Measurements from ENCODE around the gene ANKRD10.

The ANKRD10 gene

GRCh38 chr13:110914331-110915056, 375 bp downstream of the ANKRD10 start:
- DNase-seq: peak; percentile 65

GRCh38 chr13:110914081-110914330, 863 bp downstream of the ANKRD10 start:
- no peak for DNase-seq

- DNase-seq: peak; percentile 30
Measured at GRCh38 chr13:110913322-110914080, 1.4 kb downstream of the ANKRD10 start.

GRCh38 chr13:110912651-110913051, 2.2 kb downstream of the ANKRD10 start:
- DNase-seq: no peak

- no peak for DNase-seq
Measured at GRCh38 chr13:110911880-110912279, 3.0 kb downstream of the ANKRD10 start.

GRCh38 chr13:110910013-110910890, 4.6 kb downstream of the ANKRD10 start:
- no peak for DNase-seq

- DNase-seq: no peak
Measured at GRCh38 chr13:110907951-110908898, 6.6 kb downstream of the ANKRD10 start.

GRCh38 chr13:110907301-110907700, 7.6 kb downstream of the ANKRD10 start:
- no peak for DNase-seq

- DNase-seq: no peak
Measured at GRCh38 chr13:110904748-110905147, 10.1 kb downstream of the ANKRD10 start.

GRCh38 chr13:110902370-110902769, 12.5 kb downstream of the ANKRD10 start:
- no peak for DNase-seq

- DNase-seq: no peak
Measured at GRCh38 chr13:110897521-110897920, 17.3 kb downstream of the ANKRD10 start.

GRCh38 chr13:110897014-110897413, 17.9 kb downstream of the ANKRD10 start:
- no peak for DNase-seq

- DNase-seq: no peak
Measured at GRCh38 chr13:110894086-110894485, 20.8 kb downstream of the ANKRD10 start.

GRCh38 chr13:110893571-110893970, 21.3 kb downstream of the ANKRD10 start:
- no peak for DNase-seq

GRCh38 chr13:110890279-110891165, 24.3 kb downstream of the ANKRD10 start:
- DNase-seq: no peak

- DNase-seq: no peak
Measured at GRCh38 chr13:110888390-110888789, 26.5 kb downstream of the ANKRD10 start.

GRCh38 chr13:110887597-110888333, 27.1 kb downstream of the ANKRD10 start:
- no peak for DNase-seq

- no peak for DNase-seq
Measured at GRCh38 chr13:110886870-110887596, 27.8 kb downstream of the ANKRD10 start.

- DNase-seq: no peak
Measured at GRCh38 chr13:110885966-110886869, 28.7 kb downstream of the ANKRD10 start.

All from central memory CD4-positive, alpha-beta T cell (primary cell).